NCI-H345 treated with DMSO at 0.1 percent for 48 hours (cell line): Measurements from ENCODE around the gene PDE11A.
A peak's percentile ranks its signal among the peaks of the same experiment; 100 is the strongest.

Source experiments
- DNase-seq: peaks from one replicate; lab custom pipeline; 2025; ENCODE audit not compliant: unreplicated experiment; lab: John Stamatoyannopoulos, UW

PDE11A gene

DNA sequence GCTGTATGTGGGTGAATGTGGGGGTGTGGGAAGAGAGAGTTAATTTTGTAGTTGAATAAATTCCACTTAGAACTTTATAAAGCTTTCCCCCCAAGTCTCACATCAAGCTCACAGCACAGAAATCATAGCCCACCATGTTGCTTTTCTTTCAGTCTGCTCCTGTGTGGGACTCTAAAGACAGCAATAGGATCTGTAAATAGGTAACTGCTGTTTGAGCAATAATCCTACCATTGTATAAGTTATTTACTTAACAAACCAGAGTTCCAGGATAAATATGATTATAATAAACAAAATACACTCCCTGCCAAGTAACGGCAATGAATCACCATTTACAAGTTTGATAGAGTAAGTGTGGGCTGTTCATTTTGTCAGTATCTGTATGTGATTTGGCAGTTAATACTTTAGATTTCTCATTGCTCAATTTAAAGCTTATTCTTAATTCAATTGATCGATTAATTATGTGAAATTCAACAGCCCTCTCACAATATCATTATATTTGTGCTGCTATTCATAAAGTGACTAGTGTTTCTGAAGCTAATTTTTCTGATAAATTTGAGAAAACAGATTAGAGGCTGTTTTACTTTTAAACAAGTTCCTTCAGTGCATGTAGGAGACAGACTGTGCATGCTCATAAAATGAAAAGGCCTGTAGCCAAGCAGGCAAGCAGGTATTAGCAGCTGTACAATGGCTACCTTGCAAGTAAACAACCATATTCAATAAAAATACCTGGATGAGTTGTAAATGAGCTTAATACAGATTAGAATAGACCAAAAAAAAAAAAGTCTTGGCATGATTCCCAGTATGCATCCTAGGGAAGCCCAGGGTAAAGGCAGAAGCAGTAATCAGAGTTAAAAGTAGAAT lies 142.7 kb downstream of the PDE11A start:
- DNase-seq, result peak; percentile 34

DNA sequence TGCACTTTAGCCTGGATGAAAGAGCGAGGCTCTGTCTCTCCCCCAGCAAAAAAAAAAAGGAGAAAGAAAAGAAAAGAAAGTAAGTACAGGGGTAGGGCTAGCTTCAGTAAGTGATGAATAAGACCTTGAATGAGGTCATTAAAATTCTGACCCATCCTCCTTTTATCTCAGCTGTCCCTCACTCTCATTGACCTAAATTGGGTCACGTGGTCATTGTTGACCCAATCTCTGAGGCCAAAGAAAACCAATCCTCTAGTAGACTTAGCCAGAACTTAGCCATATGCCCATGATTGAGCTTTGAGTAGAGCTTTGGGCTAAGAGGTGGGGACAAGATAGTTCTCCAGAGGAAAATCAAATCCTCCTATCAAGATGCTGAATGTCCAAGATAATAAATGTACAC lies 149.3 kb downstream of the PDE11A start:
- DNase-seq, result no peak

DNA sequence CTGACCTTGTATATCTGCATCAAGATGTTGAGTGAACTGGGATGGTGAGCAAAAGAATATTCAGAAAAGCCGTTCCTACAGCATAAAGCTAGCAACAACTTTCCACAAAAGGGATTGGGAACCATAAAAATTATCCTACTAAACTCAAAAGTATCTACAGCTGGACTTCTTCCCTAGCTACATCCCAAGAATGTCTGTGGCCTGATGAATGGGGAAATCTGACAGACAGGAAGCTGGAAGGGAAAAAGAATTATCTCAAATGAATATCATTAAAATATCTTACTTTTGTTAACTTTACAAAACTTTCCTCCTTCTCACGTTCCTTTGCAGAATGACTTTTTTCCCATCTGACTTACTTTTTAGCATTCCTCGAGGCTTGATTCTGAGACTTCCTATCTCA lies 150.9 kb downstream of the PDE11A start:
- DNase-seq, result no peak

DNA sequence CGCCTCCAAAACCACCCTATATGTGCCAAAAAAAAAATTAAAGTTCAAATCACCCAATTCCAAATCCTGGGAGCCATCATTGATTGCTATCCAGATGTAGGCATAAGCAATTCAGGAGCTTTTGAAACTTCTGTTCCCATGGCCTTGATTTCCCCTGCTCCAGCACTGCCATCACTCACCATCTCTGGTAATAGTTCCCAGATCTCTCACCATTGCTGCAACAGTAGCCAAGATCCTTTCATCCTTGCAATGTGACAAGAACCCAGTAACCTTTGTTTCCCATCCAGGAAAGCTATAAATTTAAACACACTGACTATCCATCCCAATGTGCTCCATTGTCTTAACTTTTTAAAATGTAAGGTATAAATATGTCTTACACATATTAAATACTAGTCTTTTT lies 155.4 kb downstream of the PDE11A start:
- DNase-seq, result no peak

DNA sequence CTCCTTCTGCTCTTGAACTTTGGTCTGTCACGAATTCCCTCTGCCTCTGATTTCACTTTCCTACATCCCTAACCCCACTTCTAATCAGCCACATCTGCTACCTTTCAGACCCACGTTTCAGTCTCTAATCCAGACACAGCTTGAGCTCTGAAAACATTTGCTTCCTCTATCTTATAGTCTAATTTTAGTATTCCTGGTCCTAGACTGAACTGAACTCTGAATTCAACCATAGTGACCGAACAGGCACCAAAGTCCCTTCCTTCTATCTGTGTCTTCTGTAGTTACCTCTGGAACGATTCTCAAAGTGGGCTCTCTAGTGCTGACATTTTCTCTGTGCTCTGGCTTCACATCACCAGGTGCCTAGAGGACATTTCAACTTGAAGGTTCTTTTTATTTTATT lies 156.2 kb downstream of the PDE11A start:
- no peak for DNase-seq

DNA sequence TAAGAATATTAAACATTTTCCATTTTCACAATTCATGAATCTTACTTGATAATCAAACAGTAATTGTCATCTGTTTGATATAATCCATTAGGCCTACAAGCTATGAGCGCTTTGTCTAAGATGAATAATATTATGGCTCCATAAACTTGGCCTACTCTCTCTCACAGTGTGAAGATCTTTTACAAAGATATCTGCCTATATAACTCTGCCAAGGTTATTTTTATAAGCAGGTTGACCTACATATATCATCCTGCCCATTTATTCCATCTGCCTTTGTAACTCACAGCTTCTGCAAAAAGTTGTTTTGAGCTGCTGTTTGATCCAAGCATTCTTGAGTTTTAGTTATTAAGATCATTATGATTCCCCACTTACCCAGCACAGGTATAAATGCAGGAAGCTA lies 158.3 kb downstream of the PDE11A start:
- DNase-seq, result no peak

DNA sequence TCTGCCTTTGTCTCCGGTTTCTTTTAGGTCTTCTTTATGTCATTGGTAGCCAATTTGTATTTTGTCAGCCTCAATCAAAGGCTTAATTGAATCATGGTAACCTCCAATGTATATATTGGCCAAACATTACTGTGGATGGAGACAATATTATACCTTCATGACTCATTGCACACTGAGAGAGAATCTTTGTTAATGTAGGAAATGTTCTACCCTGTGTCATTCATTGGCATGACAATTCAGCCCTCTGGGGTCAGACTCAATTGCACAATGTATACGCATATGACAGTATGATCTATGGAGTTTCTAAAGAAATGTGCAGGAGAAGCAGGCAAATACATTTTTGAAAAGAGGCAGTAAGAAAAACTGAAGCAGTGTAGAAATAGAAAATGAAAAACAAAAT lies 162.6 kb downstream of the PDE11A start:
- no peak for DNase-seq

DNA sequence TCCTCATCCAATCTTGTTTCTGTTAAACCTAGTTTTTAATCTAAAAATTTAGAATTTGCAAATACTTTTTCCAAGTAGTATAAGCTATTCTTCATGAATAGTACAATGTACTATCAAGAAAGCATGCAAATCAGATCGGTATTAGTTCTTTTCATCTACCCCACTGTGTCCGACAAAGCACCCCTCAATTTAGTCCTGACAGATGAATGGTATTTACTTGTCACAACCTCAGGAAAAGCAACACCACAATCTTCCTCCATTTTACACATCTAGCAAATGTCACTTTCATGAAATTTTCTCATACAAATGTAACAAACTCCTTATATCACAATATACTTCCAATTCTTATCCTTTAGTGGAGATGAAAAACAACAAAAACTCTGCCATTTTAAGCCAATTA lies 163.8 kb downstream of the PDE11A start:
- no peak for DNase-seq

DNA sequence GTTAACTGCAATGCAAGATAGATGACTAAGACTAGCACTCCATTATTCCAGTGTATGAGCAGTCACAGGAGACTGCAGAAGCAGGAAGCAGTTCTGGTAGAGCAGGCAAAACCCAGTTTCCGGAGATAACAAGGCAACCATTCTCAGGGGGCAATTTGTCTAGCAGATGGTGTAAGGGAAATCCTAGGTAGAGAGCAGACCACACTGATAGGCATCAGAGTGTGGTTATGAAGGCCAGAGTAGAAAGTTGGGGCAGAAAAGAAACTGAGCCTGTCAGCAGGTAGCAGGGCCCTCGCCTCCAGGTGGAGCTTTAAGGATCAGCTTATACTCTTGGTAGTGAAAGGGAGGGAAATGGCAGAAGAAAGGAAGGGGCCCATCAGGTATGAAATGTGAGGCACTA lies 164.4 kb downstream of the PDE11A start:
- DNase-seq, result no peak

DNA sequence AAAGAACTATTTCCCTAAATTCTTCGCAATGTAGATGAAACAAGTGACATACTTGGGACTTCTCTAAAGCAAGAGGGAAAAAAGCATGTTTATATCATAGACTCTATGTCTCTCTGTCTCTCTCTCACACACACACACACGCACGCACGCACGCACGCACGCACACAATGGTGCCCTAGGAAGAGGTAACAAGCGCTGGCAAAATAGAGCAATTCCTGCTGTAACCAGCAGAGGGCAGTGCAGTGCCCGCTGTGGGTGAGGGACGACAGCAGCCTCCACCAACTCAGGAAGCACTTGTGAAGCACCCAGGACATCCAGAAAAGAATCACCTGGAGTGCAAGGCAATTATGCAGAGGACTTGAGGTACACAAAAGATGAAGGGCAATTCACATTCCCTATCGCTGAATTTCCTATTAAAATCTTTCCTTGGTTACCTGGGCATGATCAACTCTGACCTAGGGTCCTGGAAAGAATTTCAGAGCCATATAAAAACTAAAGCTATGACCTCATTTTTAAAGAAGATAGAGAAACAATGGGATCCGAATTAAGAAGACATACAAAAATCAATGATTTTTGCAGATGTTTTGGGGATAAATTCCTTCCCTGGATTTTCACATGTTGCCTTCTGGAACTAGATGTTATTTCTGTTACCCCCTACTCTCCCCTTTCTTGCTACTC lies 166.4 kb downstream of the PDE11A start:
- DNase-seq, result peak; percentile 71

DNA sequence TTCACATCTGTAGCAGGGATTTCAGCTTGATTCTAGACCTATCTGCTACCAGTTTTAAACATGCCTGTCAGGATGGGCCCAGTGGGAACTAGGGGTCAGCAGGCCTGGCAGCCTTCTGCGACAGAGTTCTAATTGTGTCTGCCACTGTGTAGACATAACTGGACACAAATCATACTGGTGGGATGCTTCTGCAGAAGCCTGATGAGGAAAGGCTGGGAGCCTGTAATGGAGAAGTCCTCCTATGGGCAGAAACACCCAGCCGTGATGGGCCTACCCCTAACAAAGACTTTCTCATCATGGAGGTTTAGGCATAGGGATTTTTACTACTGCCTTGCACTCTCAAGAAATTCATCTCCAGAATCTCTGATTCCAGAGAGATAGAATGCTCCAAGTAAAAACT lies 166.9 kb downstream of the PDE11A start:
- no peak for DNase-seq

DNA sequence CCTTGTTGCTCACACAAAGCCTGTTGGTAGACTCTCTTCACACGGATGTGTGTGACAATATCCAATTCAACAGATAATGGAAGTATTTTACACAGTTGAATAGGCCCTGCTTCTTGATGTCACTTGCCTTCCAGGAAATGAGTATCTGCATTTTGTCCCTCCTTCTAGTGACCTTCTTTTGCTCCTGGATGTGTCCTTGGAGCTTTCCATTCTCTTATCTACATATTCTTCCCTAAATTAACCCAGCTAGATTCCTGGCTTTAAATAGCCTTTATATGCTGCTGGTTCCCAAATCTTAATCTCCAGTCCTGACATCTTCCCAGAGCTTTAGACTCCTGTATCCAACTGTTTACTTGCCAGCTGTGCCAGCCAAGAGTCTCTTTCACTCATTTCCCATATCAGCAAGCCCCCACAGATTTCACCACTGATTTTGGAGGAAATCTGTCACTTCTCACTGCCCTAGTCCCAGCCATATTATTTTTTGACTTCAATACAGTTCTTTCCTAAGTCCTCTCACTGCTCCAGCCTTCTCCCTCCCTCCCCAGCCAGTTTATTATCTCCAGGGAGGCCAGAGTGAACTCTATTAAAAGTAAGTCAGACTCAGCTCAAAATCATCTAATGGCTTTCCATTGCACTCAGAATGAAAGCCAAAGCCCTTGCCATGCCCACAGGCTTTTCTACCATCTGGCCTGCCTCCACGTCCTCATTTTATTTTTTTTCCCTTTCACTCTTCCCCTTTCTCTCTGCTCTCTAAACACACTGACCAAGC lies 170.0 kb downstream of the PDE11A start:
- no peak for DNase-seq

DNA sequence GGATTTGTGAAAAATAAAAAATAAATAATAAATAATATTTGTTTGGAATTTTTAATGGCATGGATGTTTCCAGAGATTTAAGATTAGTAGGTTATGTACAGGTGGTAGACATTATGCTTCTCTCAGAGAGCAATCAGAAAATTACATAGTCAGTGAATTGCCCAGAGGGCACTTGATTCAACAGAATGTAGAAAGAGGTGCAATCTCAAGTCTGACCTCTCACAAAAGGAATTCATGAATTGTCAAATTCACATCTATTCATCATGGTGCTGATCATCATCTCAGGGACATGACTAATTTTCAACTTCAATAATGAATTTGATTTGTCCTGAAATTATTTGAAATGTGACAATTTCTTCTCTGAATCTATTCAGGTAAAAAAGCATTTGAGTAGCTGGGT lies 172.5 kb downstream of the PDE11A start:
- DNase-seq, result no peak

DNA sequence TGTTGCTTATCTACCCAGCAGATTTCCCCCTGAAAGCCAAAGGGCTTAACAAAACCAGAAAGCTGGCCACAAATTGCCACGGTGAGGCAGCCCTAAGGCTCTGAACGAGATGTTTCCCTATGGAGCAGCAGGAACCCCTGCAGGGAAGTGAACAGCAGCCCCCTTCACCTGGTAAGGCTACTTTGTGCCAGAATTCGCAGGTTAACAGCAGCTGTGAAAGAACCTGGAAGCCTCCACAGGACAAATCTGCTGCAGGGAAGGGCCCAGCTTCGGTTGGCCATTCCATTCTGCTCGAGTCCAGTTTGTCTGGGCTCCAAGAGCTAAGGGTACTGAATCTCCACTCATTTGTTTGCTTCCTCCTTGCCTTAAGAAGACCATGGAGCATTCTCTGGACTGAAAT lies 175.3 kb downstream of the PDE11A start:
- DNase-seq, result no peak

DNA sequence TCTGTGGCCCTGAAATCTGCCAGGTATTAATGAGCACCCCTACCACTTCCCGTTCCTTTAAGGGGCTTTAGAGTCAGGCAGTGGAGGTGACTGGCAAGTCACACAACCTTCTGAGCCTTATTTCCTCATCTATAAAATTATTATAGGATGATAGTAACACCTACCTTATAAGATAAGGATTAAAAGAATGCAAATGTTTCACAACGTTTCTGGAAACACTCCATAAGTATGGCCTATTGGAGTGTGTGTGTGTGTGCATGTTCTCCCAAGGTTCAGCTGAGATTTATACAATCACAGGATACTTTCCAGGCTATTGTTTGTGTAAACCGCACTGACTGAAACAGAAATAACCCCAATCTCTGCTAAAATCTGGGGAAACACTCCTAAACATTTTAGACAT lies 176.0 kb downstream of the PDE11A start:
- DNase-seq, result no peak

DNA sequence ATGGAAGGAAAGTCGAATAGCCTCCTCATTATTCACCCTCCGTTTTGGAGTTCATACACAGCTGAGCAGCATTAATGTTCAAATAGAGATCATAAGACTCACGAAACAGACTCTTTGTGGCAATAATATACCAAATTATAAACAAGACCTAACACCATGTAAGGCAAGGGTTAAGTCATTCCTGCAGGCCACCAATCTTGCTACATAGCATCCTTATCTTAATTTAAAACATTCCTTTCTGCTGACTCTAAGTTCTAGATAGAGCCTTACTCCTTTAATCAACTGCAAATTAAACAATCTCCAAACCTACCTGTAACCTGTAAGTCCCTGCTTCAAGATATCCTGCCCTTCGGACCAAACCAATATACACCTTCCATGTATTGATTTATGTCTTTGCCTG lies 178.0 kb downstream of the PDE11A start:
- DNase-seq, result no peak

DNA sequence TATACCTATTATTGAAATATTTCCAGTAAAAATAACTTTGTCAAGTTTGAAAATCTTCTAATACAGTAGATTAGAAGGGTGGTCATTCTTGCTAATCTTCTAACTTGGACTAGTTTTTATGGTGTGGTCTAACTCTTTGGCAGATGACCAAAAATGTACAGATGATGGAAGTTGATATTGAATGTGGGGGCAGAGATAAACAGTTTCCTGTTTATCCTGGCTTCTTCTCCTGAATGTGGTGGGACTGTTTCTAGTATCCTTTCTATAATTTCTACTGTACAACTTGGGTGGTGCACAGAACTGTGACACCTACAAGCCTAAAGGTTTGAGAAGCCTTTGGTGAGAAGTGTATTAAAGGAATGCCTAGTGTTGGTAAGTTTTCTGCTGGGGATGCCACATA lies 178.7 kb downstream of the PDE11A start:
- no peak for DNase-seq

DNA sequence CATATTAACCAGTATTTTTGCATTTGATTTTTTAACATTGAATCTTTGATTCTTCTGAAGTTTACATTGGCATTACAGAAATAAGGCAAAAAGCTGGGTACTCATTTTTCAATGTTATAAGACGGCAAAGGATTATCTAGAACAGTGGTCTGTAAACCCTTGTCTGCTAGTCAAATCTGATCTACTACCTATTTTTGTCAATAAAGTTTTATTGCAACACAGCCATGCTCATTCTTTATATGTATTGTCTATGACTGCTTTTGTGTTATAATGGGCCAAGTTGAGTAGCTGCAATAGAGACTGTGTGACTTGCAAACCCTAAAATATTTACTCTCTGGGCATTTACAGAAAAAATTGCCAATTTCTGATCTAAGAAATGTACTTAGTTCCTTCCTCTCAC lies 181.0 kb downstream of the PDE11A start:
- no peak for DNase-seq

DNA sequence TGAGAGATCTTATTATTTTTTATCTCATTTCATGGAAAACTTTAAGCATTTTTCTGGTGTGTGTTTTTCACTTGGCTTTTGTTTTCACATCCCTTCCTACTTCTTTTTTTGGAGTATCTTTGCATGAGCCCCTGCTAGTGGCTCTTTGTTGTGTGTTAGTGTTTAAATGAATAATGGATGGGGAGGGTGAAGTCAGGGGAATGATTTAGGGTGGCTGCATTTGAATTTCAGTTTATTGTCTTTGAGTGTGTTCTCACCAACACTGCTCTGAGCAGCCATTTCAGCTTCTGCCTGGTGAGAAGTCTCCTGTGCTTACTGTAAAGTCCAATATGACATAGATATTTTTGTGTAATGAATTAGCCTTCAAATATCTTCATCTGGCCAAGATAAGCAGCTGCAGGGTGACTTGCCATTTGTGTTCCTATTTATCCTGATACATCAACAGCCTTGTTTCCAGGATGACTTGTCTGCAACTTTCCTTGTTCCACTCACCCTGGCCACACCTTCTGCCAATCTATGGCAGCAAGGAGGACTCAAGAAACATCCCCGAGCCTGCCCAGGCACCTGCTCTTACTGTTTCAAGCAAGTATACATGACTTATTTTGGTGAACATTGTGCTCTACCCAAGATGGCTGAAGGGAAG lies 182.6 kb downstream of the PDE11A start:
- DNase-seq, result no peak

DNA sequence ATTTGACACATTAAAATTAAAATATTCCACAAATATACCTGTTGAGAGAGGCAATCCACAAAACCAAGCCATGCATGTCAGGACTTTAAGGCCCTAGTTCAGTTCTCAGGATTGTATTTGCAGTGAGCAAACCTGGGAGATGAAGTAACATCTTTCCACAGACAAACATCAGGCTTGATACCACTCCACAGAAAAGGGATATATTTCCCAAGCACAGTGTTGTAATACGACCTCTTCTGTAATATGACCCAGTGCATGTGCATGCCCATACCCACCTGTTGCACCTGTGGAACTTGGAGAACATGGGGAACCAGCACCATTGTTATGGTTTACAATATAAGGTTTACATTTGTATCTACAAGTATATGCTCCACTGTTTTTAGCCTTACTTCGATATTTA lies 184.0 kb downstream of the PDE11A start:
- DNase-seq, result no peak

DNA sequence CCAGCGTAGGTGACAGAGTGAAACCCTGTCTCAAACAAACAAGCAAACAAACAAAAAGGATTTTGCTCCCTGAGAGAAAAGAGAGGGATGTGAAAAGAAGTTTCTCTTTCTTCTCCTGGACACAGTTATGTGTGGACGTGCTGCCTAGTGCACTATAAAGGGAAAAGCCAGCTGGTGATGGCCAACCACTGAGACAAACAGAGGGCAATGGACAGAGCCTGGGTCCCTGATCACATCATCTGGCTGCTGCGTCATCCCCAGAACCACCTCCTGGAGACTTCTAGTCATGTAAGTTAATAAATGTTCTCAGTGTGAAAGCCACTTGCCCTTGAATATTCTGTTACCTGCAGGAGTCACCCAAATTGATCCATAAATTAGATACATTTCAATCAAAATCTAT lies 184.9 kb downstream of the PDE11A start:
- DNase-seq, result no peak
